ENCODE data around the gene KCTD20.
"Not testable (repeated sequence)": the region's sequence is repeated elsewhere in the genome, so short reads cannot be mapped to it uniquely, and the experiment has no call there.

KCTD20 gene

DNA sequence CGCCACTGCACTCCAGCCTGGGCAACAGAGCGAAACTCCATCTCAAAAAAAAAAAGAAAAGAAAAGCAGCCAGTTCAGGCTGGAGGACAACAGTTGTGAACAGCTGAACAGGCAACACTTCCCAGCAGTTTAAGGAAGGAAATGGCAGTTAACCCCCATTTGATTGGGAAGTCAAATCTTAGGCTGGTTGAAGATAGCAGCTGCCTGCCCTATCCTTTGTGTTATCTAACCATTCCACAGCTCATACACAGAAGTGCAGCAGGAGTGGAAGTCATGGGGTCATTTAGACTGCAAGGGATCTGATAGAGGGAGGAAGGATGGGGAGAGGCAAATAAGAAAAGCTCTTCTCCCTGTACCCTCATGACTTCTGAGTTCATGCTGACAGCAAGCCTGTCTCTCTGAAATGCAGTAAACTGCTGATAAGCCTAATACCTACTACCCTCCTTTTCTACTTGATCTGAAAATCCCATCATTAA, 35.3 kb downstream of the KCTD20 start:
- H3K36me3 ChIP-seq, result peaks cover 41 to 59% (median 51%) of the 10 kb centered on the region in 11 experiments
- H3K4me3 ChIP-seq, result peak overlapping the region; percentile 5 to 59 (median 38); a peak in 15 of 20 replicates

DNA sequence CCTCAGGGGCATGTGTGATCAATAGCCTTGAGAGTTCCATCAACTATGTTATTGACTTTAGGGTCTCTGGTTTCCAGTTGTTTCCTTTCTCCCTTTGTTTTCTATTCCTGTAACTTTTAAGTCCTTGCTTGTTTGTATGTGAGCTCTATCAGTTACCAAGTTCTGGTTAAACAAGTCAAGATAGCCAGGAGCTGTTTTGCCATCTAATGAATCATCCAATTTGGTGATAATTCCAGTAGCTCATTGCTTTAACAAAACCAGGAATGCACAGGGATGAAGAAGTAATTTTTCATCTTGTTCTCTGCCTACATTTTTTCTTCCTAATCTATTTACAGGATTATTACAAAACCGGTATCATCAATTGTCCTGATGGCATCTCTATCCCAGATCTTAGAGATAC, 36.5 kb downstream of the KCTD20 start:
- peak overlapping the region in 9 of 11 experiments; percentile 60 to 83 (median 76); a peak in 17 of 22 replicates for H3K27ac ChIP-seq
- peaks cover 0 to 12% (median 0%) of the 10 kb centered on the region in 11 experiments; a peak in 3 of 22 replicates for H4K20me1 ChIP-seq
- peaks cover 56 to 76% (median 66%) of the 10 kb centered on the region in 10 experiments for H3K4me1 ChIP-seq
- H3K27me3 ChIP-seq, result no peaks in the 10 kb centered on the region
- no peak for TF ChIP-seq Cebpa-rat (IDR thresholded peaks at IDR 0.05)
- peak overlapping the region in 4 of 11 experiments; percentile 25 to 74 (median 66); a peak in 4 of 22 replicates for H3K9ac ChIP-seq
- no peaks in the 10 kb centered on the region for H3K9me3 ChIP-seq (replicated peaks in 1 of 11)
- H3K4me2 ChIP-seq, result peak overlapping the region; percentile 66 to 85 (median 78)
- no peak overlapping the region for H3K4me3 ChIP-seq
- H3K36me3 ChIP-seq, result peaks cover 42 to 60% (median 55%) of the 10 kb centered on the region in 11 experiments

More for the DNA sequence above, 35.3 kb downstream of the KCTD20 start:
- Histone ChIP-seq H3K4me2 (peak overlapping the region; percentile 66 to 85 (median 78)), H3K4me1 (peaks cover 46 to 74% (median 64%) of the 10 kb centered on the region in 10 experiments), H4K20me1 (peaks cover 0 to 12% (median 0%) of the 10 kb centered on the region in 11 experiments; a peak in 3 of 22 replicates), H3K27ac (peak overlapping the region in 10 of 11 experiments; percentile 44 to 83 (median 75); a peak in 19 of 22 replicates), H3K27me3 (no peaks in the 10 kb centered on the region), H3K9ac (peak overlapping the region; percentile 25 to 74 (median 61); a peak in 21 of 22 replicates), H3K9me3 (replicated peaks in 1 of 11) (no peaks in the 10 kb centered on the region)
- no peak for TF ChIP-seq Cebpa-rat (IDR thresholded peaks at IDR 0.05)

DNA sequence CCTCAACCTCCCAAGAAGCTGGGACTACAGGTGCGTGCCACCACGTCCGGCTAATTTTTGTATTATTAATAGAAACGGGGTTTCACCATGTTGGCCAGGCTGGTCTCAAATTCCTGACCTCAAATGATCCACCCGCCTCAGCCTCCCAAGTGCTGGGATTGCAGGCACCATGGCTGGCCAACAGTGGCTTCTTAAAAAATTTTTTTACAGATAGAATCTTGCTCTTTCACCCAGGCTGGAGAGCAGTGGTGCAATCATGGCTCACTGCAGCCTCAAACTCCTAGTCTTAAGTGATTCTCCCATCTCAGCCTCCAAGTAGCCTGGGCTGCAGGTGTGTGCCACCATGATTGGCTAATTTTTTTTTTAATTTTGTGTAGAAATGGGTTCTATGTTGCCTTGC, 40.5 kb downstream of the KCTD20 start:
- Histone ChIP-seq H3K36me3 (peaks cover 67 to 88% (median 79%) of the 10 kb centered on the region in 11 experiments), H4K20me1 (peaks cover 0 to 15% (median 0%) of the 10 kb centered on the region in 11 experiments; a peak in 4 of 22 replicates), H3K4me2 (peak overlapping the region in 4 of 11 experiments; percentile 60 to 82 (median 74); a peak in 5 of 22 replicates), H3K27ac (peak overlapping the region in 5 of 11 experiments; percentile 27 to 70 (median 66); a peak in 7 of 22 replicates), H3K4me1 (peaks cover 27 to 58% (median 53%) of the 10 kb centered on the region in 10 experiments)
- not testable (repeated sequence) for H3K9me3 ChIP-seq (replicated peaks in 1 of 11); H3K27me3 ChIP-seq; H3K4me3 ChIP-seq; H3K9ac ChIP-seq

DNA sequence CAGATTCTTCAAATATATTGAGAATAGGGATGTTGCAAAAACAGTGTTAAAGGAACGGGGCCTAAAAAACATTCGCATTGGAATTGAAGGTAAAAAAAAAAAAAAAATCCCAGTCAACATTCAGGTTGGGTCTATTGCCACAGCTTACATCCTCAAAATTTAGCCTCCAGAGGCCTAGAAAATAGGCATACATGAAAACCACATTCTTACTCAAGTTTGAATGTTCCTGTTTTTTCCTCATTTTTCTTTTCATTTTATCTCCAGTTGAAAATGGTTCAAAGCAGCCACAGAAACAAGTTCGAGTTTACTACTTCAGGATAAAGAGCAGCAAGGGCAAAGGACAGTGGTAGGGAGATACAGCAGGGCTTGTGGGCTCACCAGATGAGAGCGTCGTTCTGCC, 41.9 kb downstream of the KCTD20 start:
- H4K20me1 ChIP-seq, result peaks cover 0 to 10% (median 0%) of the 10 kb centered on the region in 11 experiments; a peak in 4 of 22 replicates
- H3K4me2 ChIP-seq, result peak overlapping the region in 8 of 11 experiments; percentile 41 to 82 (median 60); a peak in 15 of 22 replicates
- H3K9me3 ChIP-seq (replicated peaks in 1 of 11), result no peaks in the 10 kb centered on the region
- peaks cover 76 to 99% (median 92%) of the 10 kb centered on the region in 11 experiments for H3K36me3 ChIP-seq
- no peaks in the 10 kb centered on the region for H3K27me3 ChIP-seq
- H3K4me3 ChIP-seq, result no peak overlapping the region
- peak overlapping the region in 8 of 11 experiments; percentile 24 to 75 (median 64); a peak in 14 of 22 replicates for H3K27ac ChIP-seq
- no peak for TF ChIP-seq Cebpa-rat (IDR thresholded peaks at IDR 0.05)
- H3K4me1 ChIP-seq, result peaks cover 13 to 44% (median 39%) of the 10 kb centered on the region in 10 experiments
- H3K9ac ChIP-seq, result peak overlapping the region in 7 of 11 experiments; percentile 8 to 52 (median 28); a peak in 9 of 22 replicates

DNA sequence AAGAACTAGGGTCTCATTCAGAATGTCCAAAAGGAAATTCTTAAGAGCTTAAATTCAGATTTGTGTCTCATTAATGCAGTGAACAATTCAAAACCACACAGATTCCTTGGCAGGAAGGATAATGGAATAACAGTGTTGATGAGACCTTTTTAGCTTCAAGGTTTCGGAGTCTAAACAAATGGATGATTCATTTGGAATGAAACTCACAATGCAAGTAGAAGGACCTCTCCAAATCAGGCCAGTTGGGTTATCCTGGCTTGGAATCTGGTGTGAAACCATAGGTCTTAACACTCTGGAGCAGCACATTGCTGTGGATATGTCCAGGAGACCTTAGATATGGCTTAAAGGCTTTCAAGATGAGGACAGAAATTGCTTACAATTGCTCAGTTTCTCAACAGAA, 44.9 kb downstream of the KCTD20 start:
- H3K4me2 ChIP-seq, result no peak overlapping the region
- H3K36me3 ChIP-seq, result peaks cover 51 to 99% (median 90%) of the 10 kb centered on the region in 11 experiments
- no peak overlapping the region for H3K9ac ChIP-seq
- H3K4me1 ChIP-seq, result peaks cover 0 to 47% (median 34%) of the 10 kb centered on the region in 10 experiments; a peak in 19 of 20 replicates
- no peak for TF ChIP-seq Cebpa-rat (IDR thresholded peaks at IDR 0.05)
- peaks cover 0 to 32% (median 6%) of the 10 kb centered on the region in 11 experiments; a peak in 9 of 22 replicates for H4K20me1 ChIP-seq
- no peaks in the 10 kb centered on the region for H3K27me3 ChIP-seq
- H3K4me3 ChIP-seq, result no peak overlapping the region
- H3K9me3 ChIP-seq (replicated peaks in 1 of 11), result no peaks in the 10 kb centered on the region
- no peak overlapping the region for H3K27ac ChIP-seq

DNA sequence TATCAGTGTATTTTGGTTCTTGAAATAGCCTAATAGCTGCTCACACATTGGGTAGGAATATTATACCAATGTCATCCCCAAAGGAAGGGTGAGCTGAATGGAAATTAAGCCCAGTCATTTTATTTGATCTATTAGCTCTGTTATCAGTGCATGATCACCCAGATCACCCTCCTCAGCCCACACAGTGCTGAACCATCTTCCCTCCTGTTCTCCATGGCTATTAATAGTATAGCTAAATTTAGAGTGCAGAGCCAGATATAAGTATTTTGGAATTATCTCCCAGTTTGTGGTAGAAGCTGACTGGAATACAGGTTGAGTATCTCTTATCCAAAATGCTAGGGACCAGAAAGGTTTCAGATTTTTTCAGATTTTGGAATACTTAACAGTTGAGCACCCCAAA, 45.4 kb downstream of the KCTD20 start:
- no peak for TF ChIP-seq Cebpa-rat (IDR thresholded peaks at IDR 0.05)
- Histone ChIP-seq H3K9me3 (replicated peaks in 1 of 11) (no peaks in the 10 kb centered on the region), H3K36me3 (peaks cover 50 to 100% (median 89%) of the 10 kb centered on the region in 11 experiments), H3K4me3 (no peak overlapping the region), H3K9ac (no peak overlapping the region), H4K20me1 (peaks cover 0 to 37% (median 11%) of the 10 kb centered on the region in 11 experiments; a peak in 10 of 22 replicates), H3K4me2 (no peak overlapping the region), H3K27me3 (no peaks in the 10 kb centered on the region), H3K4me1 (peaks cover 0 to 52% (median 39%) of the 10 kb centered on the region in 10 experiments; a peak in 19 of 20 replicates), H3K27ac (no peak overlapping the region)

DNA sequence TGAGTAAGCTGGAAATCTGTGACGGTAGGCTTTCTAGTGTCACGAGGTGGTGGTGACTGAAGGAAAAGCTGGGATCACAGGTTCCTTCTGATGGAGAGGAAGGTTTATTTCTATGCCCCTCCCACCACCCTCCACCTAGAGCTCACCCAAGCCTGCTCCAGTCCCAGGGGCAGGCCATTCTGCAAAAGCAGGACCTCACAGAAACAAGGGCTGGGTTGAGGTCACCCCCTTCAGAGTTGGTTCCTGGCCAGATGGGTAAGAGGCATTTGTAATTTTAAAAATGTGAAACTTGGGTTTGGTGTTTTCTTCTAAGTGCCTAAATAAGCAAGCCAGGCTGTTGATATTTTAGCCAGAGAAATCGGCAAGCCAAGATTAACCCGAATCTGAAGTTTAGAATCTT, 46.6 kb downstream of the KCTD20 start:
- Histone ChIP-seq H3K27ac (peak overlapping the region in 1 of 11 experiments; percentile 20; a peak in 1 of 22 replicates), H3K4me3 (no peak overlapping the region), H3K9me3 (replicated peaks in 1 of 11) (no peaks in the 10 kb centered on the region), H3K36me3 (peaks cover 51 to 100% (median 91%) of the 10 kb centered on the region in 11 experiments), H3K27me3 (no peaks in the 10 kb centered on the region), H3K4me1 (peaks cover 0 to 52% (median 40%) of the 10 kb centered on the region in 10 experiments; a peak in 19 of 20 replicates), H3K9ac (no peak overlapping the region), H3K4me2 (no peak overlapping the region), H4K20me1 (peaks cover 0 to 49% (median 15%) of the 10 kb centered on the region in 11 experiments; a peak in 11 of 22 replicates)
- TF ChIP-seq Cebpa-rat (IDR thresholded peaks at IDR 0.05), result no peak

DNA sequence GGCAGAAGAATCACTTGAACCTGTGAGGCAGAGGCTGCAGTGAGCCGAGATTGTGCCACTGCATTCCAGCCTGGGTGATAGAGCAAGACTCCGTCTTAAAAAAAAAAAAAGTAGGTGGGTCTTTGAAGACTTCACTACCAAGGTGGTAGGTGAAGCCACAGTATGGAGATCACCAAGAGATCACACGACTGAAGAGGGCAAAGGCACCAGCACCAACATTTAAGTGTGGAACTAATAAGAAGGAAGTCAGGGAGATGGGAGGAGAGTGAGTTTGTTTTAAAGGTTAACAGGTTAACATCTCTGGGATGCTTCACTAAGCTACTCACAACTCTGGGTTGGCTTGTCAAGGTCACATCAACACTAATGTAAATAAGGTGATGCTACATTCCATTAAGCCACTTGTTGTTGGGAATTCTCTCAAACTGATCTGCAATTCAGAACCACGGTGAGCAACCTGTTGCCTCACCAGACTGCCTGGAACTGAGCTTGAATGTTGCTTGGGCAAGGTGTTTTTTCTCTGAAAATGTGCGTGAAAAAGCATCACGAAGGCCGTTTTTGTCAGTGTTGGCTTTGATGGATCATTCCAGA, 48.7 kb downstream of the KCTD20 start:
- Histone ChIP-seq H3K4me3 (no peak overlapping the region), H3K9ac (no peak overlapping the region), H3K27me3 (no peaks in the 10 kb centered on the region), H3K27ac (peak overlapping the region in 4 of 11 experiments; percentile 75 to 89 (median 82); a peak in 5 of 22 replicates), H4K20me1 (peaks cover 0 to 59% (median 15%) of the 10 kb centered on the region in 11 experiments; a peak in 12 of 22 replicates), H3K9me3 (replicated peaks in 1 of 11) (no peaks in the 10 kb centered on the region), H3K4me1 (peaks cover 0 to 52% (median 29%) of the 10 kb centered on the region in 10 experiments; a peak in 14 of 20 replicates), H3K36me3 (peaks cover 55 to 100% (median 98%) of the 10 kb centered on the region in 11 experiments), H3K4me2 (peak overlapping the region in 4 of 11 experiments; percentile 58 to 79 (median 74); a peak in 6 of 22 replicates)
- no peak for TF ChIP-seq Cebpa-rat (IDR thresholded peaks at IDR 0.05)
